NOMO-1 treated with dmso at 0.1 percent for 144 hours (cell line): ENCODE measurements around the gene TRAF3.
"Not testable (repeated sequence)": the region's sequence is repeated elsewhere in the genome, so short reads cannot be mapped to it uniquely, and the experiment has no call there.

Experiments
- DNase-seq: peaks from one replicate; lab custom pipeline; 2025; ENCODE audit not compliant: unreplicated experiment; lab: John Stamatoyannopoulos, UW

The TRAF3 gene

DNA sequence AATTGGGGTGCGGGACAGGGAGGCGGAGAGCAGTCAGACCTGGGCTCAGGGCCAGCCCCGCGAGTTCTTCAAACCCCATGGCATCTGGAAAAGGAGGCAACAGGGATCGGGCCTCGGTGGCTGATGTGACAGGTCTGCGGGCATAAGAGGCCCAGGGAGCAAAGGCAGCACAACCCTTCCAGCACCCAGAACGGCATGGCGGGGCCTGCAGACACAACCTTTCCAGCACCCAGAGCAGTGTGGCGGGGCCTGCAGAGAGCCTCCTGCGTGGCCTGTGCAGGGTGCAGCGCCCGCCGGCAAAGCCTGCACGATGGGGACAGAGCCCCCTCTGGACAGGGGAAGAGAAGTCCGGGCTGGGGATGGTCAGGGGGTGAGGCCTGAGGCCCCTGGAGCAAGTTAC lies 26.2 kb upstream of the TRAF3 start:
- DNase-seq: no peak

DNA sequence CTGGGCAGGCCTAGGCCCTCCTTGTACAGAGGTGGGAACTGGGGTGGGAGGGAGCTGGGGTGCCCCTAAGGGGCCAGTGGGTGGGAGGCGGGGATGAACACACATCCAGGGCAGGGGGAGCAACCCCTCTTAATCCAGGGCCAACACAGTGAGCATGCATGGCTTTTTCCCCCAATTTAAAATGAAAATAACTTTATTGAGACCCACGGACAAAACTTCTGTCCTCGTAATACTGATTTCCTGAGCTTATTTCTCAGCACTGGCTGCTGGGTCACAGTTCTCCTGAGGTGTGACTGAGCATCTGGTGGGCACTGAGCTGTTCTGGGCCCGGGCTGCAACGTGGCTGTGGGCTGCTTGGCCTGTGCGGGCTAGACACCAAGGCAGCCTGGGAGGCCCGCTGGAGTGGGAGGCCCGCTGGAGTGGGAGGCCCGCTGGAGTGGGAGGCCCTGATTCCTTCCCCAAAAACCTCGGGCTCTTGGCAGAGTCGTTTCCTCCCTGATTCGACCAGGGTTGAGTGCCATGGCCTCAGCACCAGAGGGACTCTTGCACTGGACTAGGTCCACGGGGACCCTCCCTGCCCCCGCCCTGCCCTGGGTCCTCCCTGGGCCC lies 24.9 kb upstream of the TRAF3 start:
- no peak for DNase-seq

DNA sequence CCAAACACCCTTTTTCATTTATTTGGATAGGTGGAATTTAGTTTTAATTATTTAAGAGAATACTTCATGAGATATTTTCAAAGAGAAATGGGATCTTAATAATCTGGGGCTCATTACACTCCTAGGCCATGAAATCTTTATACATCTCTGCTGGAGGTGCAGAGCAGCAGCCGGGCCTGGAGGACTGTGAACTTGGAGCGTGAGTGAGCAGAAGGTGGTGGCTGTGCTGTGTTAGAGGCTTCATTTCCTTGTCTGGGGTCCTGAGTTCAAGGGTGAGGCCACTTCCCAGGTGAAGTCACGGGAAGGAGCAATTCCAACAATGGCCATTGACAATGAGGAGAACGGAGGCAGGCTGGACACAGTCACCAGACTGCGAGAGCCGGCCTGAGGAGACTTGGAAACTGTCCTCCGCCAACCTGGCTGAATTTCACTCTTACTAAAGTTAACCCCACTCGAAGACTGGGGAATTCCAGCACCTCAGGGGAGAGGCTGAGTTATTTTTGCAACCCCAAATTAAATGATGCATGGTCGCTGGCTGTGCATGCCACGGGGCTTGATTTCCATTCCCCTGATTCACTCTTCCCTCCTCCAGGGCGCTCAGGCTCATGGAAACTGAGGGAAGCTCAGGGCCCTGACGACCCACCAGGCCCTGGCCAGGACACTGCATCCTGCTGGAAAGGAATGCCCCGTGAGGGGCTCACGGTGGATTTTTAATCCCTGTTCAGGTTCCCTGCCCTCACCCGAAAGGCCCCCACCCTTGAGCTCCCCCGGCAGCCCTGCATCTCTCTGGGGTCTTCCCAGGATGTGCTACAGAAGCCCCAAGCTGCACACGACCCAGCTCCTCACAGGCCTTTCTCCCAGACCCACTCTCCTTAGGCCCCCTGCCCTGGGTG lies 22.6 kb upstream of the TRAF3 start:
- DNase-seq: no peak

DNA sequence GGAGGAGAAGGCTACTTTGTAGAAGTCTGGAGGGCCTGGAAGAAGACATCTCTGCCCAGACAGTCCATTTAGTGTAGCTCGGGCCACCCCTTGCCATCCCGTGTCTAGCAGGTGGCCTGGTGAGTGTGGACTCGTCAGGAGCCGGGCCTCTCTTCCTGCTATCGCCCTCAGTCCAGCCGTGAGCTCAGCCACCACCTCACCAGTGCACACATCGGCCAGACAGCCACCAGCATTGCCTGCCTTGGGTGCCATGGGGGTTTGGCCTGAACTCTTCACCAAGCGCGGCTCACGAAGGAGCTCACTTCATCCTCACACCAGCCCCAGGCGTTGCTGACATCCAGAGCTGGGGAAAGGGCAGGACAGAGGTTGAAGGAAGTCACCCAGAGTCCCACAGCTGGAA lies 19.6 kb upstream of the TRAF3 start:
- DNase-seq: no peak

DNA sequence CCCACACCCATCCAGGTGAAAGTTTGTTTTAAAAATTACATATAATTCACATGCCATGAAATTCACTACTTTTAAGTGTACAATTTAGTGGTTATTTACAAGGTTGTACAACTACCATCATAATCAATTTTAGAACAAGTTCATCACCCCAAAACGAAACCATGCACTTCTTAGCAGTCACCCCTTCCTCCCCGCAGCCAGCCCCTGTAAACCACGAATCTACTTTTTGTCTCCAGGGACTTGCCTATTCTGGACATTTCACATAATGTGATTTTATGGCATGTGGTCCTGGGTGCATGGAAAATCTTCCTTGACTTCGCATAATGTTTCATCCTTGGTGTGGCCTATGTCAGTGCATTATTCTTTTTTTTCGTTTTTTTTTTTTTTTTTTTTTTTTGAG lies 19.2 kb upstream of the TRAF3 start:
- no peak for DNase-seq

DNA sequence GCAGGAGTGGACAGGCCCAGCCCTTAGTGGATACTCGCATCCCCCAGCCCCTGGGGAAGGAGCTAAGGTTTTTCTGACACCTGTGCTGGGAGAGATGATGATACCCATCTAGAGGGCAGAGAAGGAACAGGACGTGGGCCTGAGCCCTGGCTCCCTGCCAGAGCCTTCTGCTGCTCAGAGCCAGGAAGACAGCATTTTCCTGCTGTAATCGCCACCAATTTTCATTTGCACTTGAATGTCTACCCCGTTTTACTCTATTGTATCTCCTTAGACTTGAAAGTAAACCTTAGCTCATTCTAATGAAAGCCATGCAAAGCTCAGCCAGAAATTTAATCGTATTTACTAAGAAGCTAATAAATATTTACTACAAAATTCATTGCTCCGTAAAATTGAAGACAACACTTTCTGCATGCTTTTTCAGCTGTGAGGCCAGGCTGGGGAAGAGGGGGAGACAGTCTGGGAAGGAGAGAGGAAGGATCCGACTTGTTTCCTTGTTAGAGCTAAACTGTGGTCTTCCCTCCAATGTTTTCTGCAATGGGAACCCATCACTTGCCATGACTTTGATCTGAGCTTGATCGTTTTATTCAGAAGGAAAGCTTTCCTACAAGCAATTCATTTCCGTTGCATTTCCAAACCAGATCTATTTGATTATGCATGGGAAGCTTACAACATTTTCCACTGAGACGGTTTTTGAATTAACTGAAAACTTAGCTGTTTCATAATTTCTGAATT lies 17.6 kb upstream of the TRAF3 start:
- no peak for DNase-seq

DNA sequence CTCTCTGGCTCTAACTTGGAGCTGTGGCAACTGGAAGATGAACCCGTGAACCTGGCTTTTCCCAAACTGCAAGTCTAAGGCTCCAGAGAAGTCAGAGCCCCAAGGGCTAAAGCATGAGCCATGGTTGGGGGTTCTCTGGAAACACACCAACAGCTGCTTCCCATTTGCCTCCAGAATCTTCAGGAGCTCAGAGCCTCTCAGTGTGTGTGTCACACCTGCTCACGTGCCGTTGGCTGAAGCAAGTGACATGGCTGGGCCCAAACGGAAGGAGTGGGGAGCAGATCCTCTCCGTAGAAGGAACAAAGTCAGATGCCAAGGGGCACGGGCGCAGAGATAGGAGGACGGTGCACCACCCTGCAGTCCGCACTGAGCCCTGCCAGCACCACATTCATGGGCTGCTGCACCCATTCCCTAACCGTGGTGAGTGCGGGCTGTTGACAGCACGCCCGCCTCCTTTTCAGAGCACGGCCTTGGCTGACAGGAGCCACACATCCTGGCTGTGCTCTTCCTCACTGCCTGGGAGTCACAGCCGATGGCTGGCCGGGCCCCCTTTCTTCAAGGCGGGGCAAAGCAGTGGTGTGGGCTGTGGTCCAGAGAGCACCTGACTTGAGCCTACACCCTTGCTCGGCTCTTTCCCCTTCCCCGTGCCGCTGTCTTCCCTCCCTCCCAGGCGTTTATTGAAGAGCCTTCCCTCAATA lies 16.6 kb upstream of the TRAF3 start:
- DNase-seq: no peak

DNA sequence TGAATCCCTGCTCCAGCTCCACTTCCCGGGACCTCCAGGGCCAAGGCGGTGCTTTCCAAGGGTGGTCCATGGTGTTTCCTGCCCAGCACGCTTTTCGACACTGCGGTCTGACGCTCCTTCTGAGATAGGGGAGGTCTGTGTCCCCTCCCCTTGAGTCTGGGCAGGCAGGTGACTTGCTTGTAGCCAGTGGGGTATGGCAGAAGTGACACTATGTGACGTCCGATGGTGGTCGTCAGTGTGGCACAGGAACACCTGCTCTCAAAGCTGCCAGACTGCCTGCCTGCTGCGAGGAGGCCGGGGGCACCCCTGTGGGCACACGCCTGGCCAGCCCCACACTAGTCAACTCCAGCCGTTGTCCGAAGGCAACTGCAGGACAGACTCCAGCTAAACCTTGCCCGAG lies 16.0 kb upstream of the TRAF3 start:
- no peak for DNase-seq

DNA sequence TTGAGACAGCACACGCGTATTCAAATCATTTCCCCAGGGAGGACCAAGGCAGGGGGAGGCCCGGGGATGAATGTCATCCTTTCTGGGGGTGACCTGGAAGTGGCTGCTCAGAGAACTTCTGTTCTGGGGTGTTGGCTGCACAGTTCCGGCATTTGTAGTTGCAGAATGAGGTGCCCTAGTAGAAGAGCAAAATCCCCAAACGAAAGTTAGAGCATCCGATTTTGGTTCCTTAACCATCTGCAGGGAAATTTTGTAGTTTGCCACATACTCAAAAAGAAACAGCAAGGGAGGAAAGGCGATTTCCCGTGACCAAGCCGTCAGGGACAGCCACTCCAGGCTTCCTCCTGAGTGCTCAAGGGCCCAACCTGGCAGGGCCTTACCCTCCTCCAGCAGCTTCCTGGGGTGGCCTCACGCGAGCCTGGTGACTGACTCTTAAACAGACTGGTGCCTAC lies 13.0 kb upstream of the TRAF3 start:
- no peak for DNase-seq

DNA sequence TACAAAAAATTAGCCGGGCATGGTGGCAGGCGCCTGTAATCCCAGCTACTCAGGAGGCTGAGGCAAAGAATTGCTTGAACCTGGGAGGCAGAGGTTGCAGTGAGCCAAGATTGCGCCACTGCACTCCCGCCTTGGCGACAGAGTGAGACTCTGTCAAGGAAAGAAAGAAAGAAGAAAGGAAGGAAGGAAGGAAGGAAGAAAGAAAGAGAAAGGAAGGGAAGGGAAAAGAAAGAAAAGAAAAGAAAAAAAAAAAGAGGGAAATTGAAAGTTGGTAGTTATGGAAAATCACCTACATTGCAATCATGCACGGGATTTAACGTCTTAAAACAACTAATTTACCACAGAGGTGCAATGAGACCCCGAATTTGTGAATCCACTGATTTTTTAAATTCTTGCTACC lies 11.5 kb upstream of the TRAF3 start:
- DNase-seq: not testable (repeated sequence)

DNA sequence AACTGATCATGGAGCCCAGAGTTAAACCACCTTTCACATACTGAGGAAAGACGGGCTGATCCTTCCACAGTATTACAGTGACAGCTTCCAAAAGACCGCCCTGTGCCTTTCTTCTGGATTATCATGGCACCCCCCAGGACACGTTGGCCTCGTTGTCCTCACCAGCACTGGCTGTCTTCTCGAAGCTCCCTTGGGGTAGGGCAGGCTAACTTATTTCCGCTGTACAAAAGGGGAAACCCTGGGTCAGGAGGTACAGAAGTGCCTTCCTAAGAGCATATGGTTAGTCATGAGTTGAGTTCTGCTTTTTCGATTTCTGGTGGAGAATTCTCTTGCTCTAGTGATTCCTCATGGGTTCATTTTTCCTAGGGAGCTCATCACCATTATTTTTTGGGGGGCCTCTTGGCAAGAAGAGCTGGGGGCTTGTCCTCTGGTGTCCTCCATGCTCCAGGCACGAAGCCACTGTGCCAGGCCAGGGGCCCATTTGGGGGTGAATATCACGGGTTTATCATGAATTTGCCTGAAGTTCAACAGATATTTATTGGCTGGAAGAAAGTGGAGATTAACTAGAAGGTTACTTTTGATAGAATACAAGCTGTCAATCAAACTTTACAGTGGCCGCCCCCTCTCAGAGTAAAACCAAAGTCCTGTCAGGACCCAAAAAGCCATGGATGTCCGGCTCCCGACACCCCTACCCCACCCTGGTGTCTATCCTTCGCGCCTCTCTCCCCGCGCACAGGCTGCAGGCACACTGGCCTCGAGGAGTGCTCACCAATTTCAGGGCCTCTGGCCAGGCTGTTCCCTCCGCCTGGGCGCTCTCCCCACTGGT lies 8.8 kb upstream of the TRAF3 start:
- DNase-seq: peak; percentile 67

DNA sequence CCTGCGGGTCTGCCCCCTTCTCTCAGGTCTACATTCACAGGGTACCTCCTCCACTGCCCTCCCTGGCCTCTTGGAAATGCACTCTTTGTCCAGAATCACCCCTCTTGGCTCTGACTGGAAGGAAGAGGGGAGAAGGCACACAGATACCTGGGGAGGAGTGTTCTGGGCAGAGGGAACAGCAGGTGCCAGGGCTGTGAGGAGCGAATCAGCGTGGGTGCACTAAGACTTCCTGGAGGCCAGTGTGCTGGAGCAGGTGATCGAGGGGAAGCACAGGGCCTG lies 8.3 kb upstream of the TRAF3 start:
- DNase-seq: no peak

DNA sequence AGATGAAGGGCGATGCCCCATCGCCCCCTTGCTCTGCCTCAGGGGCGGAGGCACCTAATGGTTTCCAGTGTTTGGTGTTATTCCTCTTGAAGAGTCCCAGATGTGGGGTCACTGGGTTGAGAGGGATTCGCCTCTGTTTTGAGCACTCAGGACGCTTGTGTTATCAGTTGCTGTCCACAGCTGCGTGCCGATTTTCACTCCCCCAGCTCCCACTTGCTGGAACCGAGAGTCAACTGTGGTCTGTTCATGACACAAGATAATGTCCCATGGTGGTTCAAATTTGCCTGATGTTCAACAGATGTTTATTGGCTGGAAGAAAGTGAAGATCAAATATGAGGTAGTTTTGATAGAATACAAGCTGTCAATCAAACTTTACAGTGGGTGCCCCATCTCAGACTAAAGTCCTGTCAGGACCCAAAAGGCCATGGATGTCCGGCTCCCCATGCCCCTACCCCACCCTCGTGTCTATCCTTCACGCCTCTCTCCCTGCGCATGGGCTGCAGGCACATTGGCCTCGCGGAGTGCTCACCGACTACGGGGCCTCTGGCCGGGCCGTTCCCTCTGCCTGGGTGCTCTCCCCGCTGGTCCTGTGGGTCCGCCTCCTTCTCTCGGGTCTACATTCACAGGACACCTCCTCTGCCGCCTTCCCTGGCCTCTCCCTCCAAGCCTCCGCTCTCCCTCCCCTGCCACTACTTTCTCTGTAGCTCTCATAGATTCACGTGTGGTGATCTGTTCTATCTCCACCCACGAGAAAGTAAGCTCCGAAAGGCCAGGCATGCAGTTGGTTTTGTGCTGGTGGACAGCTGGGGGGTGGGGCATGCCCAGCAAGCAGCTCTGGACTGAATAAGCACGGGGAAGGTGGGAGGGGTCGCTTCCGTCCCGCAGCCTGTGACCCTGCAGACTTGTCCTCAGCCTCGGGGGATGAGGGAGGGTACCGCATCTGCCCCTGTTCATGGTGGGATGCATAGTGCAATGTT lies 6.8 kb upstream of the TRAF3 start:
- no peak for DNase-seq

DNA sequence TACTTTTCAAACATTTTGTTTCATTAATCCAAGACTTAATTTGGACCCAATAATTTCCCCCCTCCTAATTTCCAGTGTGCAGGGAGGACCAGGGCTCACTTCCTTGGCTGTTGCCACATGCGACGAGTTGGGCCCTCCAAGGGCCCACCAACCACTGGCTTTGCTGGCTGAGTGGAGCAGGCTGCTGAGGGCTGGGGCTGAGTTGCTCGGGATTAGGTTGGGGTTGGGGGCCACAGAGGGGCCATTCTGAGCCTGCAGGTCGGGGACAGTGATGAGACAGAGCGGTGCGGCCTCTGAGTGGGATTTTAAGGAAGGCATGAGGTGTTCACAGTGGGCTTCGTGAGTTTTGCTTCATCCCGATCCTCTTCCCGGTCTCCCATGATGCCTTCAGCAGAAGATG lies 6.1 kb upstream of the TRAF3 start:
- DNase-seq: no peak

DNA sequence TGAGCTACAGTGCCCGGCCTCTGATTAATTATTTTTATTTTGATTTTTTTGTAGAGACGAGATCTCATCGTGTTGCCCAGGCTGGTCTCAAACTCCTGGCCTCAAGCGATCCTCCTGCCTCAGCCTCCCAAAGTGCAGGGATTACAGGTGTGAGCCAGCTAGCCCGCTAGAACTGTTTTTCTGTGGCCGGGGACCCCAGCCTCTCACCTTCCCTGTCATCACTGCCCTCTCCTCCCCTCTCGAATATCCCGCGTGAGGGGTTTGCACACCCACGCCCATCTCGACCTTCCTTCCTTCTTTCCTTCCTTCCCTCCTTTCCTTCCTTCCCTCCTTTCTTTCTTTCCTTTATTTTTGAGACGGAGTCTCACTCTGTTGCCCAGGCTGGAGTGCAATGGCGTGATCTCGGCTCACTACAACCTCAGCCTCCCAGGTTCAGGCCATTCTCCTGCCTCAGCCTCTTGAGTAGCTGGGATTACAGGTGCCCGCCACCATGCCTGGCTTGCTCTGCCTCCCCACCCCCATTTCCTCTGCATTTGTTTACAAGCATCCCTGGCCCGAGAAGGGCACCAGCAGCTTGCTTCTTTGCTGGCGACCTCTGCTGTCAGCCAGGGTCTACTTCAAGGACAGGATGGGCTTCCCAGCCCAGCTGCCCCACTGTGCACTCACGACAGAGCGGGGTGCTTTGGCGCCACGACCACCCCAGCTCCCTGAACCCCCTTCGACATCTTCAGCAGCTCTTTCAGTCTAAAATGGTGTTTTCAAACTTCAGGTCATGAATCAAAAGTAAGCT lies 4.3 kb upstream of the TRAF3 start:
- no peak for DNase-seq

DNA sequence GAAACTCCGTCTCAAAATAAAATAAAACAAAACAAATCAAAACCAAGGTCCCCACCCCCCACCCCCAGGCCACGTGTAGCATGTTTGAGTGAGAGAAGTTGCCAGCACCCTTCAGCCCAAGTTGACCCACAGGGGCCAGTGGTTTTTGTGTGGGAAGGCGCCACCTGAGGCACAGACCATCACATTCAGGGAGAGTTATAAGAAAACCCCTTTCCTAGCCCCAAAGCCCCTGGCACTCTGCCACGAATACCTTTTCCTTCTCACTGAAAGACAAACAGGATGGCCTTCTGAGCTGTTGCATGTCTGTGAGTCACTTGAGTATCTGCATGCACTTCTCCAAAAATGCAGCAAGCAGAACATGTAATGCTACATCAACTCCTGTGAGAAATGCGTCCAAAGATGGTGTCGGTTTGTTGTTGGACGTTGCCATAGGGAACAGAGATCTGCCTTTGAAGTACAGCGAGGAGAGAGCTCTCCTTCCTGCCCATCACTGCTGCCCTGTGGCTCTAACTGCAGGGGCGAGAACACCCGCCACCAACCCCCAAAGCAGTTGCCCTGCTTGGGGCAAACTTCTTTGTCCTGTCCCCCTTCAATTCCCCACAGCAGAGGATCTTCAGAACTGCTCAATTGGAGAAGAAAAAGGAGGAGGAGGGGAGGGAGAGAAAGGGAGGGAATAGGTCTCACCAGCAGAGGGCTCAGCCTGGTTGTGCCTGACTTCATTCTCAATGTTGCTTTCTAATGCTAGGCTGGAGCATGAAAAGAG lies 2.7 kb upstream of the TRAF3 start:
- DNase-seq: peak; percentile 36

DNA sequence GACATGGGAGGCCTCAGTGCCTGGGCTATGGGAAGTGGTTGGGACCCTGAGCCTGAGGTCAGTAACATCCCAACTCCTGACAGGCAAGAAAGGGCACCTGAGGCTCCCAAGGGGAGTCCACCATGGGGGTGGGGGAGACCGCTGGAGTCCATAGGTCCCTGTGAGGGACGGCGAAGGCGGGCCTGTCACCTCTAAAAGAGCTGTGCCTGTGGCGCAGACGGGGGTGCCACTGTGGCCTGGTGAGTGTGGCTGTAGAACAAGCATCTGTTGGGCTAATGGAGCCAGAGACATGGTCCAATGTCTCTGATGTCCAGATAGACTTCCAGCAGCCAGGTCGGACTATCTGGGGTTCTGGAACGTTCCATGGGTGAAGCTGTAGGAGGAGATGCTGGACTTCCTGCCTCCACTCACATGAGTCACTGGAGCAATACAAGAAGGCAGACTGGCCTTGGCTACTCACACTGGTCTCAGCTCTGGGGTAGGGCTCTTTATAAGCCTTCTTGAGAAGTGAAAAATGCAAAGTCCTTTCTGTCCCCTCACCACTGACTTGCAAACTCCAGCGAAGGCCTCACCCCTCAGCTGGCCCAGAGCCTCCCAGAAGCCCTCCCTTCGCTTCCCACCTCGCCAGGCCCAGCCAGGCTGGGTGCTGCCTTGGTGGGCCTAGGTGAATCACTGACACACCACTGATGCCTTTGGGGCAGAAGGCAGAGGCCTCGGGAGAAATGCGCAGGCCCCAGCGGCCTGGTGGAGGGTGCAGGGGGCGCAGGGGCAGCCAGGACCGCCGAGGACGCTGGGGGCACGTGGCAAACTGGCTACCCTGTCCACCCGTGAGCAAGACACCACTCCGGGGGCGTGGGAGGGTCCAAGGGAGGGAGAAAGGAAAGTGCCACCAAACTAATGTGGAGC lies 1.1 kb upstream of the TRAF3 start:
- no peak for DNase-seq
